Neural cell (in vitro differentiated cells): ENCODE results near the gene WDR17. TPM values are rescaled to one million over a fixed set of nuclear protein-coding genes. Genes with fewer than 3 reads are reported as not detected.

Source experiments
- H2AFZ ChIP-seq: fragments of 200-600, 300-800 bp; sonication (generic), shearing (Covaris generic); 2 replicates; pipeline ENCODE4 v1.6.0; 2014; ENCODE audit warnings: low read depth, mild to moderate bottlenecking, antibody characterized with exemption, low read length, moderate library complexity
- H3F3A ChIP-seq: fragments of 200-600 bp; shearing (Covaris generic); 2 replicates; pipeline ENCODE4 v1.6.1; 2016; ENCODE audit warnings: mild to moderate bottlenecking, moderate library complexity, mixed read lengths, antibody characterized with exemption, low read length; ENCODE audit not compliant: insufficient read depth, poor library complexity, severe bottlenecking
- H3K27ac ChIP-seq: fragments of 200-600, 300-800 bp; sonication (generic), shearing (Covaris generic); 2 replicates; pipeline ENCODE4 v1.5.1; 2014; ENCODE audit warnings: mild to moderate bottlenecking, low read length, moderate library complexity
- H3K27me3 ChIP-seq: fragments of 300-800, 200-600 bp; sonication (generic), shearing (Covaris generic); 2 replicates; pipeline ENCODE4 v1.6.0; 2014; ENCODE audit warnings: mild to moderate bottlenecking, low read depth, low read length, moderate library complexity; ENCODE audit not compliant: insufficient read depth
- H3K36me3 ChIP-seq: fragments of 300-800, 200-600 bp; sonication (generic), shearing (Covaris generic); 2 replicates; pipeline ENCODE4 v1.5.1; 2014; ENCODE audit warnings: mild to moderate bottlenecking, antibody characterized with exemption, low read length, moderate library complexity; ENCODE audit not compliant: insufficient read depth
- H3K4me2 ChIP-seq: fragments of 300-800, 200-600 bp; sonication (generic), shearing (Covaris generic); 2 replicates; pipeline ENCODE4 v1.6.0; 2014; ENCODE audit warnings: mild to moderate bottlenecking, low read length
- H3K4me3 ChIP-seq: fragments of 300-800, 200-600 bp; sonication (generic), shearing (Covaris generic); 2 replicates; pipeline ENCODE4 v1.5.1; 2014; ENCODE audit warnings: mild to moderate bottlenecking, low read length, moderate library complexity
- H3K79me2 ChIP-seq: fragments of 200-600 bp; shearing (Covaris generic); replicated peaks from 2 replicates; pipeline ENCODE4 v1.6.0; 2014; ENCODE audit warnings: mild to moderate bottlenecking, low read length, moderate library complexity; ENCODE audit not compliant: insufficient read depth
- H3K9ac ChIP-seq: fragments of 300-800, 200-600 bp; sonication (generic), shearing (Covaris generic); 2 replicates; pipeline ENCODE4 v1.6.1; 2016; ENCODE audit warnings: mild to moderate bottlenecking, low read length, mixed read lengths
- H3K9me2 ChIP-seq: fragments of 200-600 bp; shearing (Covaris generic); 2 replicates; pipeline ENCODE4 v1.6.1; 2016; ENCODE audit warnings: mild to moderate bottlenecking, low read length, mixed read lengths; ENCODE audit not compliant: insufficient read depth
- H3K9me3 ChIP-seq: fragments of 200-600, 300-800 bp; sonication (generic), shearing (Covaris generic); 2 replicates; pipeline ENCODE4 v1.6.1; 2016; ENCODE audit warnings: mild to moderate bottlenecking, mixed run types, low read length, moderate library complexity, mixed read lengths
- H4K20me1 ChIP-seq: fragments of 200-600 bp; shearing (Covaris generic); 2 replicates; pipeline ENCODE4 v1.6.1; 2016; ENCODE audit warnings: mild to moderate bottlenecking, mixed run types; ENCODE audit not compliant: insufficient read depth
- CTCF ChIP-seq: fragments of 450-650 bp; IDR thresholded peaks from 2 replicates; pipeline ENCODE4 v1.5.1; 2014; ENCODE audit warnings: antibody characterized with exemption, mild to moderate bottlenecking, moderate library complexity; ENCODE audit not compliant: poor library complexity, severe bottlenecking
- EP300 ChIP-seq: fragments of 450-650 bp; conservative IDR thresholded peaks from 2 replicates; pipeline ENCODE4 v1.6.1; 2014; ENCODE audit warnings: antibody characterized with exemption, mild to moderate bottlenecking, moderate library complexity; ENCODE audit not compliant: poor library complexity, severe bottlenecking
- MXI1 ChIP-seq: fragments of 450-650 bp; conservative IDR thresholded peaks from 2 replicates; pipeline ENCODE4 v1.6.1; 2014; ENCODE audit warnings: antibody characterized with exemption, mild to moderate bottlenecking; ENCODE audit not compliant: poor library complexity, severe bottlenecking
- RAD21 ChIP-seq: fragments of 450-650 bp; conservative IDR thresholded peaks from 2 replicates; pipeline ENCODE4 v1.6.1; 2014; ENCODE audit warnings: antibody characterized with exemption, mild to moderate bottlenecking, moderate library complexity
- REST ChIP-seq: IDR thresholded peaks from 2 replicates; pipeline ENCODE4 v1.6.1; 2012; ENCODE audit warnings: borderline replicate concordance
- SMC3 ChIP-seq: fragments of 450-650 bp; conservative IDR thresholded peaks from 2 replicates; pipeline ENCODE4 v1.6.1; 2014; ENCODE audit warnings: antibody characterized with exemption, mild to moderate bottlenecking, moderate library complexity; ENCODE audit not compliant: poor library complexity
- TAF1 ChIP-seq: IDR thresholded peaks from 2 replicates; pipeline ENCODE4 v1.6.1; 2012; ENCODE audit warnings: low read depth
- polyA plus RNA-seq: library from polyadenylated mRNA; depleted of rRNA; stranded (reverse); fragments of >200 nt; gene quantifications from 2 replicates; pipeline ENCODE4 v1.2.3, GENCODE V29; 2014

The WDR17 gene
- polyA plus RNA-seq, 1 donor from 2014 or later, result 59.1 TPM

- H3K4me3 ChIP-seq, result no peak overlapping the region
- no peak overlapping the region for H3K9ac ChIP-seq
- no peak overlapping the region for H3K27ac ChIP-seq
- no peaks in the 10 kb centered on the region for H3F3A ChIP-seq
- no peak overlapping the region for H3K4me2 ChIP-seq
- H2AFZ ChIP-seq, result no peak overlapping the region
- no peaks in the 10 kb centered on the region for H3K79me2 ChIP-seq
- no peaks in the 10 kb centered on the region for H3K36me3 ChIP-seq
- no peaks in the 10 kb centered on the region for H4K20me1 ChIP-seq
- no peaks in the 10 kb centered on the region for H3K9me3 ChIP-seq
- H3K27me3 ChIP-seq, result no peaks in the 10 kb centered on the region
- H3K9me2 ChIP-seq, result no peaks in the 10 kb centered on the region
- TF ChIP-seq REST (no peak), CTCF (no peak), MXI1 (no peak), TAF1 (no peak)
These were observed 45.1 kb upstream of the WDR17 start for GRCh38 chr4:176020481-176021085.

- no peak for TF ChIP-seq EP300
- no peak for TF ChIP-seq TAF1
- no peak for TF ChIP-seq REST
- TF ChIP-seq RAD21, result no peak
- TF ChIP-seq MXI1, result no peak
- no peak for TF ChIP-seq SMC3
- H3K9me3 ChIP-seq, result no peaks in the 10 kb centered on the region
- H3K79me2 ChIP-seq, result no peaks in the 10 kb centered on the region
- no peaks in the 10 kb centered on the region for H3K36me3 ChIP-seq
- no peaks in the 10 kb centered on the region for H4K20me1 ChIP-seq
- H3F3A ChIP-seq, result no peaks in the 10 kb centered on the region
- no peak overlapping the region for H3K4me3 ChIP-seq
- H3K27ac ChIP-seq, result no peak overlapping the region
- no peak overlapping the region for H3K4me2 ChIP-seq
- H3K27me3 ChIP-seq, result no peaks in the 10 kb centered on the region
- H3K9me2 ChIP-seq, result no peaks in the 10 kb centered on the region
- no peak overlapping the region for H2AFZ ChIP-seq
- H3K9ac ChIP-seq, result no peak overlapping the region
These were observed 35.2 kb upstream of the WDR17 start for GRCh38 chr4:176030391-176030790.
